Natural killer cell (primary cell): ENCODE results near the gene ZCCHC14. TPM values are rescaled to one million over a fixed set of nuclear protein-coding genes. Genes with fewer than 3 reads are reported as not detected.

ENCODE experiments used
- ATAC-seq, 3 donors: fragments of 150-1000 bp in 2 of 3; fragments of 200-7000 bp in 1 of 3; cut with Tn5 transposase; 1 replicate in 1 of 3; 2 replicates in 2 of 3; pipeline ENCODE4 v1.10.0; 2021; ENCODE audit warnings: mild to moderate bottlenecking in 2 of 3, moderate library complexity in 2 of 3
- DNase-seq, 2 donors: peaks; one replicate each; pipeline versions ENCODE4 v3.0.0 to v3.0.0-alpha.2; 2013 to 2021; ENCODE audit warnings: mixed read lengths in 1 of 2
- H3K27ac ChIP-seq: one replicate; pipeline ENCODE4 v1.5.1; 2013; ENCODE audit warnings: mild to moderate bottlenecking, low read length
- H3K27me3 ChIP-seq: one replicate; pipeline ENCODE4 v1.6.1; 2013; ENCODE audit warnings: low read length; ENCODE audit not compliant: control insufficient read depth, insufficient read depth
- H3K36me3 ChIP-seq: one replicate; pipeline ENCODE4 v1.6.1; 2013; ENCODE audit warnings: low read length; ENCODE audit not compliant: control insufficient read depth, insufficient read depth
- H3K4me1 ChIP-seq: one replicate; pipeline ENCODE4 v1.6.1; 2013; ENCODE audit warnings: low read length; ENCODE audit not compliant: control insufficient read depth, insufficient read depth
- H3K4me3 ChIP-seq: one replicate; pipeline ENCODE4 v1.5.1; 2013; ENCODE audit warnings: low read length
- H3K9me3 ChIP-seq: one replicate; pipeline ENCODE4 v1.6.1; 2013; ENCODE audit warnings: low read length; ENCODE audit not compliant: control insufficient read depth, insufficient read depth
- H3K27ac Mint-ChIP-seq, 2 donors: one replicate each; pipeline ENCODE4 v1.8.0; 2022; ENCODE audit warnings: mild to moderate bottlenecking in 2 of 2, mixed read lengths in 2 of 2, moderate library complexity in 1 of 2
- H3K27me3 Mint-ChIP-seq, 2 donors: one replicate each; pipeline ENCODE4 v1.8.0; 2022; ENCODE audit warnings: low read depth in 2 of 2, mixed read lengths in 2 of 2
- H3K36me3 Mint-ChIP-seq: one replicate; pipeline ENCODE4 v1.8.0; 2022; ENCODE audit warnings: mixed read lengths
- H3K4me1 Mint-ChIP-seq, 2 donors: one replicate each; pipeline ENCODE4 v1.8.0; 2022; ENCODE audit warnings: mixed read lengths in 2 of 2
- H3K4me3 Mint-ChIP-seq: one replicate; pipeline ENCODE4 v1.8.0; 2022; ENCODE audit warnings: mild to moderate bottlenecking, moderate library complexity, mixed read lengths
- H3K9me3 Mint-ChIP-seq, 2 donors: one replicate each; pipeline ENCODE4 v1.8.0; 2022; ENCODE audit warnings: mixed read lengths in 2 of 2
- CTCF ChIP-seq: fragments of 200-600 bp; IDR thresholded peaks from one replicate; pipeline ENCODE4 v1.8.0; 2022; ENCODE audit warnings: antibody characterized with exemption
- WGBS: methylation state at CpG from one replicate; pipeline ENCODE4 v1.1.7; 2013; ENCODE audit warnings: missing lambda C conversion rate; ENCODE audit not compliant: insufficient coverage; 5-methylcytosine and 5-hydroxymethylcytosine counted together
- intact Hi-C: fragments of 100-400 bp; cut with micrococcal nuclease; formaldehyde crosslinking; loops from one replicate; pipeline ENCODE4 v1.14.2; 2022
- total RNA-seq, 4 donors: library from RNA; stranded (reverse); fragments of 120-200 nt in 1 of 4; gene quantifications; one replicate each; pipeline versions ENCODE4 v1.2.3 to v1.2.4, GENCODE V29; 2013 to 2022

Gene ZCCHC14
- total RNA-seq, 3 donors from 2014 or later (not counting 1 experiment from before 2014, with no cell fraction given), result 12.2 to 20.9 (median 19.2) TPM

- H3K27ac ChIP-seq, result peak within 1 kb of the TSS; percentile 86
- DNase-seq, result peak; percentile 92 to 94
- H3K4me3 Mint-ChIP-seq, result peak within 1 kb of the TSS; percentile 95
- ATAC-seq, result peak; percentile 67 to 89 (median 73)
- H3K36me3 ChIP-seq, result no peaks in the 10 kb centered on the region
- no peaks in the 10 kb centered on the region for H3K9me3 ChIP-seq
- no peak for TF ChIP-seq CTCF
- H3K4me3 ChIP-seq, result peak within 1 kb of the TSS; percentile 80
- under 1% methylated on average over 92 of the region's 92 CpGs for WGBS
- peak within 1 kb of the TSS; percentile 95 to 97 for H3K27ac Mint-ChIP-seq
- peaks cover 48 to 58% of the 10 kb centered on the region in 2 donors for H3K4me1 Mint-ChIP-seq
- no peaks in the 10 kb centered on the region for H3K27me3 ChIP-seq
- H3K27me3 Mint-ChIP-seq, result no peaks in the 10 kb centered on the region
- no peaks in the 10 kb centered on the region for H3K9me3 Mint-ChIP-seq
- peaks cover 29% of the 10 kb centered on the region for H3K4me1 ChIP-seq
- intact Hi-C loops, result no loop called here
- no peaks in the 10 kb centered on the region for H3K36me3 Mint-ChIP-seq
Measured at GRCh38 chr16:87383505-87384161, 109.2 kb downstream of the ZCCHC14 start, which contains the start of gene FBXO31. FBXO31 (minus strand) TSS chr16:87383776; CDS start chr16:87383744, 32 bp downstream.

- Histone ChIP-seq H3K4me1 (peaks cover 19% of the 10 kb centered on the region), H3K27me3 (no peaks in the 10 kb centered on the region), H3K4me3 (peak overlapping the region; percentile 54), H3K36me3 (no peaks in the 10 kb centered on the region), H3K9me3 (no peaks in the 10 kb centered on the region), H3K27ac (peak overlapping the region; percentile 83)
- Mint-ChIP-seq H3K4me1 (peaks cover 34 to 44% of the 10 kb centered on the region in 2 donors), H3K9me3 (no peaks in the 10 kb centered on the region), H3K27ac (peak overlapping the region; percentile 85 to 95), H3K4me3 (peak overlapping the region; percentile 87), H3K36me3 (no peaks in the 10 kb centered on the region), H3K27me3 (no peaks in the 10 kb centered on the region)
- TF ChIP-seq CTCF, result no peak
- DNase-seq (peak in 1 of 2 donors; percentile 22), ATAC-seq (no peak)
- intact Hi-C loops, result no loop called here
- 68% methylated on average over 14 of the region's 17 CpGs for WGBS
Measured at GRCh38 chr16:87382023-87382785, 110.6 kb downstream of the ZCCHC14 start.

DNA sequence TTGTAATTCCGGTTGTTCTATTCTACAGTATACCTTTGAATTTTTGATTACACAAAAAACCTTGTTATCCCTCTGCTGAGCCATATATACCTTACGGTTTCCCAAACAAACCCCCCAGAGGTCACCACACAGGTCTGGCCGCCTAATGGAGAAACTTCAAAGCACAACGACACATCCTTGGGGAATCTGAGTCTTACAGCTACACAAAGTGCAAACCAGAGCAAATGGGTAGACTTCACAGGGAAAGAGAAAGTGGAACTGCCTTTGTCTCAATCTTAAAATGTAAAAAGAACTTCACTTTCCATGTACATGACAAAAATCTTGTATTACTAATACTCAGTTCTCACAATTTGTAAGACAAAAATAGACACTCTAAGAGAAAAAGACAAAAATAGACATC, 111.9 kb downstream of the ZCCHC14 start:
- TF ChIP-seq CTCF, result no peak
- intact Hi-C loops, result no loop called here
- Histone ChIP-seq H3K36me3 (no peaks in the 10 kb centered on the region), H3K9me3 (no peaks in the 10 kb centered on the region), H3K27ac (no peak overlapping the region), H3K4me3 (no peak overlapping the region), H3K4me1 (peaks cover 19% of the 10 kb centered on the region), H3K27me3 (no peaks in the 10 kb centered on the region)
- H3K27me3 Mint-ChIP-seq, result no peaks in the 10 kb centered on the region
- 76% methylated on average over 4 of the region's 4 CpGs for WGBS
- ATAC-seq, result no peak
- no peaks in the 10 kb centered on the region for H3K36me3 Mint-ChIP-seq
- H3K27ac Mint-ChIP-seq, result peak overlapping the region; percentile 31 to 46
- H3K9me3 Mint-ChIP-seq, result no peaks in the 10 kb centered on the region
- DNase-seq, result no peak
- H3K4me1 Mint-ChIP-seq, result peaks cover 36 to 45% of the 10 kb centered on the region in 2 donors
- H3K4me3 Mint-ChIP-seq, result peak overlapping the region; percentile 71
